HEK293 (cell line): ENCODE measurements around the gene HMG20A.
A peak's percentile ranks its signal among the peaks of the same experiment; 100 is the strongest.

Experiments
- CTCF ChIA-PET: fragments of 350-600 bp; formaldehyde crosslinking; extraction: SDS; loops from one replicate; lab custom pipeline; 2021; ENCODE audit warnings: antibody characterized with exemption; lab: Yijun Ruan, JAX
- POLR2A ChIA-PET: fragments of 300-600 bp; formaldehyde crosslinking; extraction: SDS; loops from one replicate; lab custom pipeline; 2020; ENCODE audit warnings: antibody characterized with exemption, inconsistent platforms; lab: Yijun Ruan, JAX
- H3K27ac ChIP-seq: fragments of 200-500 bp; sonication (Bioruptor generic); 2 replicates; pipeline ENCODE4 v1.5.1; 2014; ENCODE audit warnings: low read depth, low read length, control low read depth, inconsistent platforms; ENCODE audit errors: extremely low read depth
- H3K36me3 ChIP-seq, 2 experiments: fragments of 200-500 bp in 1 of 2; sonication (Bioruptor generic) in 1 of 2; 1 replicate in 1 of 2; 2 replicates in 1 of 2; pipeline ENCODE4 v1.5.1; 2014 to 2017; ENCODE audit warnings: inconsistent platforms in 2 of 2, low read length in 2 of 2; ENCODE audit not compliant: control insufficient read depth in 2 of 2, insufficient read depth in 1 of 2
- H3K4me1 ChIP-seq: fragments of 200-500 bp; sonication (Bioruptor generic); 2 replicates; pipeline ENCODE4 v1.5.1; 2014; ENCODE audit warnings: mild to moderate bottlenecking, low read length, inconsistent platforms; ENCODE audit not compliant: control insufficient read depth, insufficient read depth
- H3K4me3 ChIP-seq: 2 replicates; pipeline ENCODE4 v1.5.1; 2011; ENCODE audit warnings: low read depth, mild to moderate bottlenecking, control low read depth, low read length, moderate library complexity
- H3K9me3 ChIP-seq: fragments of 200-500 bp; sonication (Bioruptor generic); 2 replicates; pipeline ENCODE4 v1.5.1; 2014; ENCODE audit warnings: low read depth, low read length, inconsistent platforms; ENCODE audit not compliant: control insufficient read depth, insufficient read depth
- GLIS1 ChIP-seq: fragments of 450-650 bp; formaldehyde crosslinking; IDR thresholded peaks from 2 replicates; pipeline ENCODE4 v1.5.1; 2016; ENCODE audit warnings: missing biosample characterization, missing genetic modification characterization
- KLF17 ChIP-seq: fragments of 450-650 bp; formaldehyde crosslinking; IDR thresholded peaks from 2 replicates; pipeline ENCODE4 v1.5.1; 2016; ENCODE audit warnings: missing biosample characterization, missing genetic modification characterization
- PATZ1 ChIP-seq: fragments of 450-650 bp; formaldehyde crosslinking; IDR thresholded peaks from 2 replicates; pipeline ENCODE4 v1.5.1; 2016; ENCODE audit warnings: missing biosample characterization, missing genetic modification characterization
- PBX3 ChIP-seq: sonication (generic); formaldehyde crosslinking; IDR thresholded peaks from 2 replicates; pipeline ENCODE4 v1.8.1; 2022; ENCODE audit warnings: mild to moderate bottlenecking, moderate library complexity, missing genetic modification reagents
- PRDM2 ChIP-seq: fragments of 450-650 bp; formaldehyde crosslinking; IDR thresholded peaks from 2 replicates; pipeline ENCODE4 v1.5.1; 2016; ENCODE audit warnings: missing biosample characterization, missing genetic modification characterization, borderline replicate concordance
- ZFP3 ChIP-seq: fragments of 450-650 bp; formaldehyde crosslinking; IDR thresholded peaks from 2 replicates; pipeline ENCODE4 v1.5.1; 2016; ENCODE audit warnings: low read depth, missing biosample characterization, missing genetic modification characterization
- ZFP41 ChIP-seq: fragments of 450-650 bp; formaldehyde crosslinking; IDR thresholded peaks from 2 replicates; pipeline ENCODE4 v1.5.1; 2016; ENCODE audit warnings: missing biosample characterization, missing genetic modification characterization, borderline replicate concordance
- ZFP69B ChIP-seq: fragments of 450-650 bp; formaldehyde crosslinking; IDR thresholded peaks from 2 replicates; pipeline ENCODE4 v1.5.1; 2016; ENCODE audit warnings: missing biosample characterization, missing genetic modification characterization
- ZIC2 ChIP-seq: fragments of 450-650 bp; formaldehyde crosslinking; IDR thresholded peaks from 2 replicates; pipeline ENCODE4 v1.5.1; 2016; ENCODE audit warnings: missing biosample characterization, missing genetic modification characterization
- ZNF23 ChIP-seq: fragments of 450-650 bp; formaldehyde crosslinking; IDR thresholded peaks from 2 replicates; pipeline ENCODE4 v1.5.1; 2016; ENCODE audit warnings: missing biosample characterization, missing genetic modification characterization, borderline replicate concordance
- ZNF280D ChIP-seq: fragments of 450-650 bp; formaldehyde crosslinking; IDR thresholded peaks from 2 replicates; pipeline ENCODE4 v1.5.1; 2016; ENCODE audit warnings: missing biosample characterization, missing genetic modification characterization
- ZNF354C ChIP-seq: fragments of 450-650 bp; formaldehyde crosslinking; IDR thresholded peaks from 2 replicates; pipeline ENCODE4 v1.5.1; 2016; ENCODE audit warnings: missing biosample characterization, missing genetic modification characterization, low read depth, borderline replicate concordance
- ZNF391 ChIP-seq: fragments of 450-650 bp; formaldehyde crosslinking; IDR thresholded peaks from 2 replicates; pipeline ENCODE4 v1.5.1; 2016; ENCODE audit warnings: low read depth, missing biosample characterization, missing genetic modification characterization, borderline replicate concordance
- ZNF404 ChIP-seq: fragments of 450-650 bp; formaldehyde crosslinking; IDR thresholded peaks from 2 replicates; pipeline ENCODE4 v1.5.1; 2017; ENCODE audit warnings: missing biosample characterization, missing genetic modification characterization
- ZNF433 ChIP-seq: fragments of 450-650 bp; formaldehyde crosslinking; IDR thresholded peaks from 2 replicates; pipeline ENCODE4 v1.5.1; 2016; ENCODE audit warnings: missing biosample characterization, missing genetic modification characterization, low read depth
- ZSCAN23 ChIP-seq: fragments of 450-650 bp; formaldehyde crosslinking; IDR thresholded peaks from 2 replicates; pipeline ENCODE4 v1.5.1; 2016; ENCODE audit warnings: missing biosample characterization, missing genetic modification characterization

HMG20A gene

GRCh38 chr15:77483425-77484140 is 62.9 kb downstream of the HMG20A start:
- Histone ChIP-seq H3K4me1 (no peaks in the 10 kb centered on the region), H3K27ac (no peak overlapping the region), H3K36me3 (peaks cover 38 to 60% of the 10 kb centered on the region in 2 experiments), H3K4me3 (no peak overlapping the region), H3K9me3 (no peaks in the 10 kb centered on the region)
- TF ChIP-seq ZNF391 (tag by site-specific recombination): no peak
- peak; percentile 83 for TF ChIP-seq GLIS1
- TF ChIP-seq ZNF280D (tag by site-specific recombination): no peak
- TF ChIP-seq PRDM2 (tag by site-specific recombination): no peak
- no peak for TF ChIP-seq ZNF23 (tag by site-specific recombination)
- TF ChIP-seq ZIC2 (tag by site-specific recombination): peak; percentile 99
- ChIA-PET CTCF (interaction anchor here (0.6 to 1.0 kb wide), 2 partner anchors 14 to 95 kb away, joined by 3 to 4 read pairs; no protein-coding TSS in a partner anchor), POLR2A (no interaction called here)

GRCh38 chr15:77484994-77485393 is 64.3 kb downstream of the HMG20A start:
- POLR2A ChIA-PET: no interaction called here
- Histone ChIP-seq H3K4me1 (no peaks in the 10 kb centered on the region), H3K27ac (no peak overlapping the region), H3K36me3 (peaks cover 25 to 46% of the 10 kb centered on the region in 2 experiments)
- CTCF ChIA-PET: interaction anchor here (0.9 to 1.3 kb wide), 2 partner anchors 12 to 58 kb away, joined by 3 to 6 read pairs; no protein-coding TSS in a partner anchor
- TF ChIP-seq ZNF404 (no peak), ZFP69B (tag by site-specific recombination) (no peak), ZFP41 (tag by site-specific recombination) (no peak), ZFP3 (tag by site-specific recombination) (no peak), KLF17 (tag by site-specific recombination) (no peak), ZNF354C (tag by site-specific recombination) (no peak), PBX3 (CRISPR knock-in tag) (no peak), ZSCAN23 (tag by site-specific recombination) (no peak), ZNF433 (tag by site-specific recombination) (no peak), PATZ1 (tag by site-specific recombination) (no peak)
- TF ChIP-seq, all 188 proteins: peak for 0
- Histone ChIP-seq H3K9me3 (no peaks in the 10 kb centered on the region), H3K4me3 (no peak overlapping the region)
